T-cell (primary cell): ENCODE data around the gene FAR1. TPM values are rescaled to one million over a fixed set of nuclear protein-coding genes. Genes with fewer than 3 reads are reported as not detected.
A peak's percentile ranks its signal among the peaks of the same experiment; 100 is the strongest.
"Not testable (repeated sequence)": the region's sequence is repeated elsewhere in the genome, so short reads cannot be mapped to it uniquely, and the experiment has no call there.

ENCODE experiments used
- ATAC-seq, 4 experiments: fragments of 200-7000 bp in 3 of 4; fragments of 150-1000 bp in 1 of 4; cut with Tn5 transposase; replicated peaks in 1 of 4; 1 replicate in 3 of 4; 2 replicates in 1 of 4; pipeline ENCODE4 v1.10.0; 2021; ENCODE audit warnings: moderate library complexity in 3 of 4, mild to moderate bottlenecking in 2 of 4, moderate number of reproducible peaks in 1 of 4
- CTCF ChIA-PET, 2 donors: fragments of 300-600 bp; sonication (Branson Sonifier 250); formaldehyde crosslinking; loops; one replicate each; lab custom pipeline; 2022; ENCODE audit warnings: antibody characterized with exemption in 2 of 2; lab: Charles Lee
- POLR2A ChIA-PET, 2 donors: fragments of 300-600 bp; sonication (Branson Sonifier 250); formaldehyde crosslinking; loops; one replicate each; lab custom pipeline; 2022; ENCODE audit warnings: antibody characterized with exemption in 2 of 2; lab: Charles Lee
- DNase-seq, 35 experiments: peaks; one replicate each; pipeline versions ENCODE4 v3.0.0 to v3.0.0-alpha.2; 2013 to 2023
- H3K27ac ChIP-seq: one replicate; pipeline ENCODE4 v1.5.1; 2013; ENCODE audit warnings: low read length
- H3K27me3 ChIP-seq, 2 experiments: replicated peaks in 1 of 2; 1 replicate in 1 of 2; 2 replicates in 1 of 2; pipeline versions ENCODE4 v1.6.1 to v1.7.0; 2013; ENCODE audit warnings: low read length in 1 of 2, mixed read lengths in 1 of 2; ENCODE audit not compliant: control insufficient read depth in 2 of 2, insufficient read depth in 2 of 2; ENCODE audit errors: extremely low read depth in 1 of 2
- H3K36me3 ChIP-seq, 2 donors: 1 replicate in 1 of 2; 2 replicates in 1 of 2; pipeline versions ENCODE4 v1.6.1 to v1.7.0; 2013; ENCODE audit warnings: low read length in 1 of 2; ENCODE audit not compliant: control insufficient read depth in 2 of 2, insufficient read depth in 1 of 2; ENCODE audit errors: extremely low read depth in 1 of 2
- H3K4me1 ChIP-seq, 2 experiments: 1 replicate in 1 of 2; 2 replicates in 1 of 2; pipeline versions ENCODE4 v1.6.1 to v1.7.0; 2013; ENCODE audit warnings: low read length in 2 of 2, mixed read lengths in 1 of 2; ENCODE audit not compliant: insufficient read depth in 2 of 2, control insufficient read depth in 1 of 2; ENCODE audit errors: extremely low read depth in 1 of 2
- H3K4me3 ChIP-seq, 2 donors: 1 replicate in 1 of 2; 2 replicates in 1 of 2; pipeline versions ENCODE4 v1.5.1 to v1.7.0; 2013; ENCODE audit warnings: mild to moderate bottlenecking in 2 of 2, low read length in 1 of 2, moderate library complexity in 1 of 2; ENCODE audit not compliant: control insufficient read depth in 1 of 2; ENCODE audit errors: extremely low read depth in 1 of 2
- H3K9me3 ChIP-seq: 2 replicates; pipeline ENCODE4 v1.7.0; 2013
- H3K27ac Mint-ChIP-seq, 2 donors: one replicate each; pipeline ENCODE4 v1.8.0; 2020 to 2021; ENCODE audit warnings: mild to moderate bottlenecking in 2 of 2, mixed read lengths in 2 of 2
- H3K27me3 Mint-ChIP-seq, 2 donors: one replicate each; pipeline ENCODE4 v1.8.0; 2021 to 2022; ENCODE audit warnings: mixed read lengths in 2 of 2
- H3K36me3 Mint-ChIP-seq: one replicate; pipeline ENCODE4 v1.8.0; 2021; ENCODE audit warnings: mixed read lengths
- H3K4me1 Mint-ChIP-seq, 3 donors: one replicate each; pipeline ENCODE4 v1.8.0; 2020 to 2022; ENCODE audit warnings: mixed read lengths in 3 of 3, mild to moderate bottlenecking in 1 of 3
- H3K4me3 Mint-ChIP-seq, 3 donors: one replicate each; pipeline ENCODE4 v1.8.0; 2020 to 2022; ENCODE audit warnings: mild to moderate bottlenecking in 3 of 3, mixed read lengths in 3 of 3, moderate library complexity in 3 of 3
- H3K9me3 Mint-ChIP-seq, 3 donors: one replicate each; pipeline ENCODE4 v1.8.0; 2020 to 2022; ENCODE audit warnings: mixed read lengths in 3 of 3
- WGBS: methylation state at CpG from one replicate; pipeline ENCODE4 v1.1.5; 2013; ENCODE audit warnings: missing lambda C conversion rate; ENCODE audit not compliant: insufficient coverage; 5-methylcytosine and 5-hydroxymethylcytosine counted together
- total RNA-seq, 35 experiments: library from RNA in 6 of 35; stranded (reverse) in 6 of 35; fragments of 120-200 nt in 1 of 35; gene quantifications; one replicate each; pipeline versions ENCODE4 v1.2.1 to v1.2.4 and lab custom pipeline; 2013 to 2026

The FAR1 gene
- total RNA-seq, 5 donors from 2014 or later (not counting 1 experiment from before 2014, with no cell fraction given), result 25.2 to 35.2 (median 29.6) TPM

DNA sequence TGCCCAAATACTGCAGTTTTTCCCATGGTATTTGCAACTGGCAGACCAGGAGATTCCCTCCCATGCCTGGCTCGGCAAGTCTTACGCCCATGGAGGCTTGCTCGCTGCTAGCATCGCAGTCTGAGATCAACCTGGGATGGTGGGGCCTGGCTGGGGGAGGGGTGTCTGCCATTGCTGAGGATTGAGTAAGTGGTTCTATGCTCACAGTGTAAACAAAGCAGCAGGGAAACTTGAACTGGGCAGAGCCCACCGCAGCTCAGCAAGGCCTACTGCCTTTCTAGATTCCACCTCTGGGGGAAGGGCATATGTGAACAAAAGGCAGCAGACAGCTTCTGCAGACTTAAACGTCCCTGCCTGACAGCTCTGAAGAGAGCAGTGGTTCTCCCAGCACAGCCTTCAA is 17.0 kb upstream of the FAR1 start:
- POLR2A ChIA-PET, H3K27ac Mint-ChIP-seq: not testable (repeated sequence)

DNA sequence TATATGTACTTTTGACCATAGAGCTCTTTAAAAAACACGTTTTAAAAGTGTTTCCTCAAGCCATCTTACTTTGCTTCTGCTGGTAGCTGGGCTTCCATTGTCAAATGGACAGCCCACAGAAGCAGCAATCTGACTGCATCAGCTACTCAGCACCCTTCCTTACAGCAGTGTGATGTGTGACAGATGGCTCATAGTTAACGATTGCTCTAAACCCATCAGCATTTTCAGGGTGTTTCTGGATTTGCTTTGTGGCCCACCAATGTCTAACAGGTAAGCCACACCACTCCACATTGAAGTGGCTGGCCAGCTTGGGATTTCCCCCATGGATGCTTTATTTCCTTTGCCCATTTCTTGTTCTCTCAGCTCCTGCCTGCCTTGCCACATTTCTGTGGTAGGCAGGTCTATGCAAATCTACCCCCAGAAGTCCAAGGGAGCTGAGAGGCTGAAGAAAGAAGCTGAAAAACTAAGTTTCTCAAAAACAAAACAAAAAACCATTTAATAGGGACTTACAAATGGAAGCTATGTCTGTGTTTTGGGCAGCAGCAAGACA is 7.3 kb upstream of the FAR1 start:
- H3K36me3 Mint-ChIP-seq, result no peaks in the 10 kb centered on the region
- ChIA-PET CTCF (no interaction called here), POLR2A (interaction anchor here in 1 of 2 donors (0.6 kb wide), 1 partner anchor 193 kb away, joined by 3 read pairs; no protein-coding TSS in a partner anchor)
- peaks cover 9 to 25% of the 10 kb centered on the region in 2 donors for H3K27me3 Mint-ChIP-seq
- no peak overlapping the region for H3K27ac Mint-ChIP-seq
- peaks cover 0 to 13% of the 10 kb centered on the region in 2 experiments for H3K27me3 ChIP-seq
- DNase-seq, result no peak
- ATAC-seq, result no peak
- WGBS, result 60% methylated on average over 1 of the region's 2 CpGs
- H3K4me1 Mint-ChIP-seq, result no peaks in the 10 kb centered on the region
- H3K9me3 ChIP-seq, result no peaks in the 10 kb centered on the region
- H3K4me3 ChIP-seq, result no peak overlapping the region
- no peaks in the 10 kb centered on the region for H3K36me3 ChIP-seq
- peaks cover 14 to 25% (median 17%) of the 10 kb centered on the region in 3 donors for H3K9me3 Mint-ChIP-seq
- no peaks in the 10 kb centered on the region for H3K4me1 ChIP-seq
- H3K4me3 Mint-ChIP-seq, result no peak overlapping the region
- no peak overlapping the region for H3K27ac ChIP-seq

More for the DNA sequence above, 17.0 kb upstream of the FAR1 start:
- H3K27ac ChIP-seq, ATAC-seq, DNase-seq, H3K36me3 Mint-ChIP-seq, H3K4me3 Mint-ChIP-seq, H3K4me1 ChIP-seq, H3K4me3 ChIP-seq, H3K4me1 Mint-ChIP-seq, H3K36me3 ChIP-seq, H3K9me3 ChIP-seq, CTCF ChIA-PET, H3K9me3 Mint-ChIP-seq: not testable (repeated sequence)
- peaks cover 0 to 13% of the 10 kb centered on the region in 2 experiments for H3K27me3 ChIP-seq
- WGBS, result 91% methylated on average over 5 of the region's 6 CpGs
- H3K27me3 Mint-ChIP-seq, result peaks cover 41 to 50% of the 10 kb centered on the region in 2 donors

DNA sequence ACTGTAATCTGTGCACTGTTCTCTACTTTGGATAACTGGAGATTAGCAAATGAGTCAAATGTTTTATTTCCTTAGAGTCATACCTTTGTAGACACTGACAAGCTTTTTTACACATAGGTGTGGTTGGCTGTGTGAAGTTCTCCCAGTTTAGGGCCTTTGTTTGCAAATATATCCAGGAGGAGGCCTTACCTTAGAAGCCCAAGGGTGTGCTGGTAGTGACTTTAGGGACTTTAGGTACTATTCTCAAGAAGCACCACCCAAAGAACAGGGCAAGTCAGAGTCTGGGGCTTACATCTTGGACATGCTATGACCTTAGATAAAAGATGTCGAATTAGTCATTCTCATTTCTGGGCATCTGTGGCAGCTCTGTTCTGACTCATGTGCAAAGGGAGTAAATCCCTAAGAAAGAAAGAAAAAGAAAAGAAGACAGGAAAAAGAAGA is 4.8 kb upstream of the FAR1 start:
- POLR2A ChIA-PET, result interaction anchor here (0.7 kb wide), 2 partner anchors 110 to 1344 kb away, joined by 3 to 5 read pairs; no protein-coding TSS in a partner anchor
- Mint-ChIP-seq H3K36me3 (no peaks in the 10 kb centered on the region), H3K9me3 (peaks cover 8 to 10% (median 8%) of the 10 kb centered on the region in 3 donors), H3K27me3 (peaks cover 9 to 25% of the 10 kb centered on the region in 2 donors), H3K4me3 (no peak overlapping the region), H3K27ac (no peak overlapping the region), H3K4me1 (peaks cover 7 to 12% (median 10%) of the 10 kb centered on the region in 3 donors)
- Histone ChIP-seq H3K9me3 (no peaks in the 10 kb centered on the region), H3K27ac (no peak overlapping the region), H3K4me3 (no peak overlapping the region), H3K4me1 (peaks cover 3 to 9% of the 10 kb centered on the region in 2 experiments), H3K27me3 (peaks cover 0 to 13% of the 10 kb centered on the region in 2 experiments), H3K36me3 (no peaks in the 10 kb centered on the region)
- DNase-seq, result no peak
- CTCF ChIA-PET, result interaction anchor here (0.5 to 0.6 kb wide), 2 partner anchors 9 to 1437 kb away, joined by 3 to 5 read pairs; no protein-coding TSS in a partner anchor
- WGBS, result no CpG with 5 or more reads among the region's 1 CpG
- no peak for ATAC-seq

DNA sequence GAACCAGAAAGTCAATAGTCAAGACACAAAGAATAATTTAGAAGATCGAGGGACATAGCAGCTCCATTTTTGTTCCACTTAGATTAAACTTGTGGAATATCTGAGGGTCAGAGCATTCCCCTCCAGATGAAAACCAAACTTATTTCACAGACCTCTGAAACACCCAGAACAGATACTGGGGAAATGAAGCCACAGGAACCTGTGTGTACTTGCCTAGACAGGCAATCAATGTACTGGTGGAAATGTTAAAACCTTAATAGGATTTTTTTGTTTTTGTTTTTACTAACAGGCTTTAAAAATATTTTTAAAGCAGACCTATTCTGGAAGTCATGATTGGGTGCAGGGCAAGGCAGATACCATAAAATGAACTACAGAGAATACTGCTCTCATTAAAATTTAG is 4.1 kb upstream of the FAR1 start:
- WGBS, result no CpG with 5 or more reads among the region's 1 CpG
- CTCF ChIA-PET, result interaction anchor here in 1 of 2 donors (0.6 kb wide), 1 partner anchor 9 kb away, joined by 3 read pairs; no protein-coding TSS in a partner anchor

DNA sequence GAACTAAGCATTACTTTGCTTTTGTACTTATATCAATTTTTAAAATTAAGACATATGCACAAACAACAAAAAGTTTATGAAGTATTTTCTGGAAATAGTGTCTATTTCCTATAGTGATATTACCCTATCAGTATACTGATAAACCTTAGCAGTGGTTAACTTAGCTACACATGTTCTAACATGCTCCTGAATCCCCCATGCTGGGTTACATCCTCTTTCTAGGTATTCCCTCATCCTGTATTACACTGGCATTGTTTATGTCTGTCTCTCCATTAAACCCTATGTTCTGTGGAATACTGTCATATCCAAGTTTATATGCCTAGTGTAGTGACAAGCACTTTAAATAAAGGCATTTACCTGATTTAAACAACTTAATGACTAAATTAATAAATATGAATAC is 1.8 kb upstream of the FAR1 start:
- no peak overlapping the region for H3K27ac Mint-ChIP-seq
- no peaks in the 10 kb centered on the region for H3K9me3 Mint-ChIP-seq
- no peaks in the 10 kb centered on the region for H3K36me3 ChIP-seq
- CTCF ChIA-PET, result interaction anchor here in 1 of 2 donors (0.6 to 1.4 kb wide), 4 partner anchors 9 to 984 kb away, joined by 3 to 7 read pairs (median 4); no protein-coding TSS in a partner anchor
- H3K4me3 Mint-ChIP-seq, result peak overlapping the region in 1 of 3 donors; percentile 97
- H3K36me3 Mint-ChIP-seq, result no peaks in the 10 kb centered on the region
- ATAC-seq, result no peak
- POLR2A ChIA-PET, result no interaction called here
- peaks cover 32 to 39% (median 33%) of the 10 kb centered on the region in 3 donors for H3K4me1 Mint-ChIP-seq
- no peaks in the 10 kb centered on the region for H3K9me3 ChIP-seq
- no peak overlapping the region for H3K4me3 ChIP-seq
- H3K27me3 Mint-ChIP-seq, result peaks cover 9 to 21% of the 10 kb centered on the region in 2 donors
- H3K27ac ChIP-seq, result no peak overlapping the region
- peaks cover 0 to 6% of the 10 kb centered on the region in 2 experiments for H3K27me3 ChIP-seq
- peaks cover 11 to 24% of the 10 kb centered on the region in 2 experiments for H3K4me1 ChIP-seq
- DNase-seq, result no peak

More for the DNA sequence above, 4.1 kb upstream of the FAR1 start:
- Histone ChIP-seq H3K4me3 (no peak overlapping the region), H3K4me1 (peaks cover 4 to 13% of the 10 kb centered on the region in 2 experiments), H3K9me3 (no peaks in the 10 kb centered on the region), H3K27ac (no peak overlapping the region), H3K36me3 (no peaks in the 10 kb centered on the region), H3K27me3 (peaks cover 0 to 13% of the 10 kb centered on the region in 2 experiments)
- Mint-ChIP-seq H3K4me1 (peaks cover 12 to 19% (median 14%) of the 10 kb centered on the region in 3 donors), H3K27me3 (peaks cover 9 to 25% of the 10 kb centered on the region in 2 donors), H3K4me3 (no peak overlapping the region), H3K9me3 (peaks cover 2 to 4% (median 2%) of the 10 kb centered on the region in 3 donors), H3K27ac (no peak overlapping the region), H3K36me3 (no peaks in the 10 kb centered on the region)
- POLR2A ChIA-PET, result interaction anchor here in 1 of 2 donors (0.7 kb wide), 1 partner anchor 1345 kb away, joined by 5 read pairs; no protein-coding TSS in a partner anchor
- DNase-seq (no peak), ATAC-seq (no peak)

DNA sequence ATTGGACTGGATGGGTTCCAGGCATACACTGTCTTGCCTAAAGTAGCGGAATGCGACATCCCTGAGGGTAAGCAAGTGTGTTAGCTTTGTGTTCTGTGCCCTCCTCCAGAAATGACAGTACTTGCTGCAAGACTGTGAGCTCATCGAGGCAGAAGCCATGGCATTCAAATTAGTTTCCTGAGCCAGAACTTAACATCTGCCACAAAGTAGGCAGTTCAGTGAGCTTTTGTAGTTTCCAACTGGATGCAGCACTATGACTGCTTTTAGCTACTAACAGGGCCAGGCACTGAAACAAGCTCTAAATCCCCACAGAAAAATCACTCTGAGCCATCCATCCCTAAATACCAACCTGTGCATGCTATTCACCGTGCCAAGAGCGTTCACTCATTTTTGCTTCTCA is 1.2 kb upstream of the FAR1 start:
- WGBS, result 75% methylated on average over 4 of the region's 5 CpGs
- H3K9me3 ChIP-seq, result no peaks in the 10 kb centered on the region
- Mint-ChIP-seq H3K36me3 (no peaks in the 10 kb centered on the region), H3K4me1 (peaks cover 36 to 45% (median 36%) of the 10 kb centered on the region in 3 donors), H3K4me3 (peak overlapping the region; percentile 84 to 97 (median 85)), H3K9me3 (no peaks in the 10 kb centered on the region), H3K27me3 (peaks cover 8 to 18% of the 10 kb centered on the region in 2 donors), H3K27ac (peak overlapping the region in 1 of 2 donors; percentile 83)
- H3K36me3 ChIP-seq, result no peaks in the 10 kb centered on the region
- ATAC-seq, result no peak
- peak in 1 of 35 experiments; percentile 11 for DNase-seq
- POLR2A ChIA-PET, result no interaction called here
- H3K4me1 ChIP-seq, result peaks cover 11 to 24% of the 10 kb centered on the region in 2 experiments
- CTCF ChIA-PET, result interaction anchor here in 1 of 2 donors (0.6 to 1.4 kb wide), 6 partner anchors 9 to 984 kb away, joined by 3 to 7 read pairs (median 4); no protein-coding TSS in a partner anchor
- peak overlapping the region; percentile 71 to 81 for H3K4me3 ChIP-seq
- H3K27ac ChIP-seq, result no peak overlapping the region
- peaks cover 0 to 6% of the 10 kb centered on the region in 2 experiments for H3K27me3 ChIP-seq
